Measurements from ENCODE around the gene HDAC4.

- TF ChIP-seq CTCF (IDR thresholded peaks at IDR 0.05; ENCODE audit: low read depth, low read length, missing input control): no peak
- TF ChIP-seq YY1 (IDR thresholded peaks at IDR 0.05): no peak
- TF ChIP-seq TAF1 (conservative IDR thresholded peaks at IDR 0.05): no peak
- no peak for TF ChIP-seq EGR1 (IDR thresholded peaks at IDR 0.05; ENCODE audit: low read depth in 2 of 2)
- no peak for TF ChIP-seq SP1 (IDR thresholded peaks at IDR 0.05)
- TF ChIP-seq ZBTB33 (IDR thresholded peaks at IDR 0.05): no peak
- no peak for TF ChIP-seq MAX (IDR thresholded peaks at IDR 0.05)
Measured at GRCh38 chr2:239050252-239050649, 350.6 kb downstream of the HDAC4 start.
